Suppressor macrophage (primary cell): Measurements from ENCODE around the gene SYNPO2.
A peak's percentile ranks its signal among the peaks of the same experiment; 100 is the strongest.
"Not testable (repeated sequence)": the region's sequence is repeated elsewhere in the genome, so short reads cannot be mapped to it uniquely, and the experiment has no call there.

ENCODE experiments used
- DNase-seq, 4 experiments: peaks; one replicate each; pipeline ENCODE4 v3.0.0-alpha.2; 2020 to 2022

SYNPO2 gene

DNA sequence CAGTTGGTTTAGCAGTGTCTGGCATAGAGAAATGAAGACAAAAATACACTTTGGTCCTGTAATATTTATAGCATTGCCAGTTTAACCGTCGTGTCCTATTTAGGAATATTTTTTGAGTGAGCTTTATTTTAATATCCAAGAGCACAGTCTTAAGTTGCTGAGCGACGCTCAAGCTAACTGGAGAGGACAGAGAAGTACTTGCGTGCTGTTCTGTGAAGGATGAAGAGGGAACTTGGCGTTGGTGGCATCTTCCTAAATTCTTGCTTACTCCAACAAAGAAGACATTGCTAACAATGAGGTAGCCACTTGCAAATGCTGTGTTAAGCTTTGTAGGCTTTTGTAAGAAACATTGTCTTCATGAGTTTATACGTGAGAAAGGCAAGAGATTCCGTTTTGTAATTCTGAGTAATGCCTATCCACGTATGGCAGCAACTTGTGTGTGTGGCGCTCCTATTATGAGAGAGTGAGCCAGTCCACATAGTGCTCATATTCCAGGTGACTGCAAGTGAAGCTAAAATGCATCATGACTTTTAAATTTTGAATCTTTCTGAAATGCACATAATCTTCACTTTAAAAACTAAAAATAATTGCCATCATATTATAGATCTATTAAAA is 50.6 kb downstream of the SYNPO2 start:
- no peak for DNase-seq

DNA sequence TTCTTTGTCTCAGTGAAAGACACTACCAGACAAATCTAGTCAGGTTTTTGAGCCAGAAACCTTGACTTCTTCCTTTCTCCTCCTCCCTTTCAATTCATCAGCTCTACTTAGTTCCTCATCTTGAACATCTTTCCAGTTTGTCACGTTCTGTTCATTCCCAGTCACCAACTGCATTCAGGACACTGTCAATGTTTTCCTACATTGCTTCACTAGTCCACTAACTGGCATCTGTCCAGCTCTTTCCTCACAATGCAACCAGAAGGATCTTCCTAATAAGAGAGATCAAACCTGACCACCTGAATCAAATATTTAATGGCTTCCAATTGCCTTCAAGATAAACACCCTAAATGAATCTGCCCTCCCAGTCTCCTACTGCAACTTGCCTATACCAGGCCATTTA is 52.5 kb downstream of the SYNPO2 start:
- DNase-seq: no peak

GRCh38 chr4:118941799-118942198 is 53.1 kb downstream of the SYNPO2 start:
- DNase-seq: no peak

- DNase-seq: peak; percentile 13 to 47 (median 22)
Measured at GRCh38 chr4:118942465-118942864, 53.8 kb downstream of the SYNPO2 start.

DNA sequence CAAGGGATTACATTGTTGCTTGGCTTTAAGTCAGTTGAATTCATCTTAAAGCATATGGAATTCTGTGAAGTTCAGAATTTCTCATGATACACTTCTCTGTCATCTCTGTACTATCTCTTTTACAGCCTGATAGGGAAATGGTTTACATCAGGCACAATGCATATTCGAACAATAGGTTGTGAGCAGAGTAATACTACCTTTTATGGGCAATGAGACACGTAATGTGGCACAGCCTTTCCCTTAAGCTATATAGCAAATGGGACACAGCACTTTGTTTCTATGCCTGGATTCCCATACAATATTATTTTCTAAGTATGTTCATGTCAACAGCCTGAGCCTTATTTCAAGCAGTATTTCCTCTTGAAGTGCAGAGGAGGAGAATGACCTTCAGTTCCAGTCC is 58.4 kb downstream of the SYNPO2 start:
- no peak for DNase-seq

DNA sequence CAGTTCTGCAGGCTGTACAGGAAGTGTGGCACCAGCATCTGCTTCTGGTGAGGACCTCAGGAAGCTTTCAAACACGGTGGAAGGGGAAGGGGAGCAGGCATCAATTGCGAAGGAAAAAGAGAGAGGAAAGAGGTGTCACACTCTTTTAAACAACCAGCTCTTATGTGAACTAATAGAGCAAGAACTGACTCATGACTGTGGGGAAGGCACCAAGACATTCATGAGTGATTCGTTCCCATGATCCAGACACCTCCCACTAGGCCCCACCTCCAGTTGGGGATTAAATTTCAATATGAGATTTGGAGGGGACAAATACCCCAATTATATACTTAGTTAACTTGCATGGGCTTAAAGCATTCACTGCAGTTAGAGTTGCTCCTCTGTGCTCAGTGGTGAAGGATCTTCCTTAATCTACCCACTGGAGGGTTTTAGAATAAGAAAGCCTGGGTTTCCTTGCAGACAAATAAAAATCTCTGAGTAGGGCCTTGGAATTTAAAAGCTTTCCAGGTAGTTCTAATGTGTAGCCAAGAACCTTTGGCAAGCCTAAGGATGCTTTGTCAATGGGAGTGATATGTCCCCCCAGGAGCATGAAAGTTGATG is 60.0 kb downstream of the SYNPO2 start:
- DNase-seq: no peak

GRCh38 chr4:118950224-118950623 is 61.6 kb downstream of the SYNPO2 start:
- no peak for DNase-seq

DNA sequence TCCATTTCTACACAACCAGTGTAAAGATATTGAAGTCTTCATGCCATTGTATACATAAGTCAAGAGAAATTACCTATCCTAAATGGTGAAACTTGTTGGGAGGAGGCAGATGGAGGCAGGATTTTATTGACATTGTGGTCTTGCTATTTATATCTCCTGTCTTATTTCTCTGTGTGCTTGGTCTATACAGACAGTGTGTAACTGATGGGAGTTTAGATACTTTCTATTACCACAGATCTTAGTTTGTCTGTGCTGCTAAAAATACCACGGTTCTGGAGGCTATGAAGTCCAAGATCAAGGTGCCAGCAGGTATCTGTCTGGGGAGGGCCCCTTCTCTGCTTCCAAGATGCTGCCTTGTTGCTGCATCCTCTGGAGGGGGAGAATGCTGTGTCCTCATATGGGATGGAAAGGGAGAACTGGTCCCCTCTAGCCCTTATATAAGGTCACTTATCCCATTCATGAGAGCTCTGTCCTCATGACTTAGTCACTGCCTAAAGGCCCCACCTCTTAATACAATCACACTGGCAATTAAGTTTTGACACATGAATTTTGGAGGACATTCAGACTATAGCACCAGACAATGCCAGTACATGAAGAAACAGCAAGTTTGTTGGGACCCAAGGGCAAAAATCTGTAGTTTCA is 62.4 kb downstream of the SYNPO2 start:
- DNase-seq: no peak

- no peak for DNase-seq
Measured at GRCh38 chr4:118953276-118953675, 64.6 kb downstream of the SYNPO2 start.

GRCh38 chr4:118954246-118954645 is 65.6 kb downstream of the SYNPO2 start:
- DNase-seq: peak in 1 of 4 experiments; percentile 11

GRCh38 chr4:118955515-118955914 is 66.9 kb downstream of the SYNPO2 start:
- DNase-seq: no peak

GRCh38 chr4:118957722-118958445 is 69.2 kb downstream of the SYNPO2 start:
- no peak for DNase-seq

GRCh38 chr4:118962540-118962939 is 73.9 kb downstream of the SYNPO2 start:
- DNase-seq: no peak

- peak in 2 of 4 experiments; percentile 14 for DNase-seq
Measured at GRCh38 chr4:118964891-118965411, 76.3 kb downstream of the SYNPO2 start.

DNA sequence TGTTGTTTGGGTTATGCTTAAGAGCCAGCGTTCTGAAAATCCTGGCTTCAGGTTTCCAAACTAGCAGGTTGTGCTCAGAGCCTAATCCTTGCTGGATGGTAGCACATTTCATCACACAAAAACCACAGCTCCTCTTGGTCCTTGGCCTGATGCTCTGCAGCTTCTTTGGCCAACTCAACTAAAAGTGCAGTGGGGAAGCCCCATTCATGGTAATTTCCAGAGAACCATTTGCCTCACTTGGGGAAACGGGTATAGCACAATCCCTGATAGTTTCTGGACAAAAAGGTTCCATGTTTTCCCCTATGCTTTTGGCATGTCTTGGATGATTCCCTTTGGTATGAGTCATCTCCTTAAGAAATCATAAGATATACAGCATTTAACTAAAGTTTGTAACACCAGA is 78.7 kb downstream of the SYNPO2 start:
- DNase-seq: peak in 2 of 4 experiments; percentile 15 to 20

DNA sequence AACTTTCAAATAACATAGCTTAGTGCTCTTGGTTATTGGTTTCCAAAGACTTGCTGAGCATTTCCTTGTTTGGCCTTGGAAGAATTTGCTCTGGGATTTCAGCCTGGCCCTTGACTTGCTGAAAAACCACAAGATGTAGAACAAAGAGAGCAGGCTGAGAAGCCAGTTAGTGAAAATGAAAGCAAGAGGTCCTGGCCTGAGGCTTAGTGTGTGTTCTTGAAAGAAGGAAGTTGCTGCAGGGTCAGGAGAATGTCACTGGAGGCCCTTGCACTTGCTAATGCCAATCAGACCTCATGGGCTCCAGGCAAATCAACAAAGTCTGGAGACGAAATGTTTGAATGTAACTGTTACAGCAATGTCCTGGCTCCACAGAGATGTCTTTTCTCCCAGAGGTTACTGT is 79.4 kb downstream of the SYNPO2 start:
- peak; percentile 68 to 87 (median 82) for DNase-seq

DNA sequence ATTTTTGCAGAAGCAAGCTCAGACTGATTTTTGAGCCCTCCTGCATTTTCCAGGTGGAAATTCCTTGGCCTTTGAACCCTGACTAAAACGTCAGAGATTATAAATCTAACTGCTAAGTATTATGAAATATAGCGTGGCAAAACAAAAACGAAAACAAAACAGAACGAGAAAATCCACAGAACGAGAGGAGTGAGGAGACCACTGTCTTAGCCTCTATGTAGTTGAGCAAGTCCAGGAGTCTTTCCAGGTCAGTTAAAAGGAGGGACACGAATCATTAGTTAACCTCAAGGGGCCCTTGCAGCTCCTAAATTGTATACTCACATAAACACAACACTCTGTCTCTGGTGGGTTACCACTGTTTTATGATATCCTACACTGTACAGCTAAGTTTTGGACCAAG is 80.2 kb downstream of the SYNPO2 start:
- DNase-seq: no peak

- DNase-seq: peak; percentile 36 to 59 (median 54)
Measured at GRCh38 chr4:118969359-118969758, 80.7 kb downstream of the SYNPO2 start.

- DNase-seq: no peak
Measured at GRCh38 chr4:118972167-118972566, 83.5 kb downstream of the SYNPO2 start.

- no peak for DNase-seq
Measured at GRCh38 chr4:118973295-118973694, 84.6 kb downstream of the SYNPO2 start.

GRCh38 chr4:118974758-118975157 is 86.1 kb downstream of the SYNPO2 start:
- peak in 1 of 4 experiments; percentile 49 for DNase-seq

GRCh38 chr4:118975449-118976192 is 87.0 kb downstream of the SYNPO2 start:
- no peak for DNase-seq

DNA sequence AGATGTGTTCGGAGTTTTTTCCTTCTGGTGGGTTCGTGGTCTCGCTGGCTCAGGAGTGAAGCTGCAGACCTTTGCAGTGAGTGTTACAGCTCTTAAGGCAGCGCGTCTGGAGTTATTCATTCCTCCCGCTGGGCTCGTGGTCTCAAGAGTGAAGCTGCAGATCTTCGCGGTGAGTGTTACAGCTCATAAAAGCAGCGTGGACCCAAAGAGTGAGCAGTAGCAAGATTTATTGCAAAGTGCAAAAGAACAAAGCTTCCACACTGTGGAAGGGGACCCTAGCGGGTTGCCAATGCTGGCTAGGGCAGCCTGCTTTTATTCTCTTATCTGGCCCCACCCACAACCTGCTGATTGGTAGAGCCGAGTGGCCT is 87.5 kb downstream of the SYNPO2 start:
- not testable (repeated sequence) for DNase-seq
